ENCODE results near the gene SLC44A5.
A peak's percentile ranks its signal among the peaks of the same experiment; 100 is the strongest.
"Not testable (repeated sequence)": the region's sequence is repeated elsewhere in the genome, so short reads cannot be mapped to it uniquely, and the experiment has no call there.

Gene SLC44A5

DNA sequence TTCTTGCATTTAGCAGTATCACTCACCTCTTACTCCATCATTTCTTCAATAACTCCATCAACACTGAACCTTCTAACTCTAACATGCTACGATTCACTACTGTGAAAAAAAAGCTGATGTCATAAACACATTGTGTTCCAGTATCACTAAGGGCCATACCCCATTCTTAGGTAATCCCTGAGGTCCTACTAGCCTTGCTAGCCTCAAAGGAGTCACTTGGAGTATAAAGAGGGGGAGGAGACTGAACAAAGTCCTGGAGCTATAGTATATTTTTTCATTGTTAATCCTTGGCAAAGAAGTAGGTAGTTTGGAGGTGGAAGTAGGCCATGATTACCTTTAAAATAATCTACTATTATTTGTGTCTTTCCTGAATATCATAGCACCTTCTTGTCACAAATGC lies at the start of gene SLC44A5:
Gene SLC44A5, minus strand, starts transcription at position 101 of the 400 bp plus-strand sequence. CDS start 69,667 bp downstream, outside the sequence.
- DNase-seq (ENCODE audit: low read depth in 2 of 3, low spot score in 2 of 3) = no peak

DNA sequence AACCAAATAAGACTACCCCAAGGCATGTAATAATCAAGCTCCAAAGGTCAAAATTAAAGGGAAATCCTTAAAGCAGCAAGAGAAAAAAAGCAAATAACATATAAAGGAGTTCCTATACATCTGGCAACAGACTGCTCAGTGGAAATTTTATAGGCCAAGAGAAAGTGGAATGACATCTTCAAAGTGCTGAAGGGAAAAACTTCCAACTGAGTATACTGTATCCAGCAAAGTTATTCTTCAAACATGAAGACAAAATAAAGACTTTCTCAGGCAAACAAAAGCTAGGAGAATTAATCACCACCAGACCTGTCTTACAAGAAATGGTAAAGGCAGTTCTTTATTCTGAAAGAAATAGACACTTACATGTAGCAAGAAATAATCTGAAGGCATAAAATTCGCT lies 45.0 kb upstream of the SLC44A5 start:
- no peak for DNase-seq (ENCODE audit: low read depth in 2 of 3, low spot score in 2 of 3)

DNA sequence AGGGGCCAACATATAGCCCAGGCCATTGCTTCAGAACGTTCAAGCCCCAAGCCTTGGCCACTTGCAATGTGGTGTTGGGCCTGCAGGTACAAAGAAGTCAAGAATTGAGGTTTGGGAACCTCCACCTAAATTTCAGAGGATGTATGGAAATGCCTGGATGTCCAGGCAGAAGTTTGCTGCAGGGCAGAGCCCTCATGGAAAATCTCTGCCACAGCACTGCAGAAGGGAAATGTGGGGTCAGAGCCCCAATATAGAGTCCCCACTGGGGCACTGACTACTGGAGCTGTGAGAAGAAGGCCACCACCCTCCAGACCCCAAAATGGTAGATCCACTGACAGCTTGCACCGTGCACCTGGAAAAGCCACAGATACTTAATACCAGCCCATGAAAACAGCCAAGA lies 36.3 kb upstream of the SLC44A5 start:
- not testable (repeated sequence) for DNase-seq (ENCODE audit: low read depth in 2 of 3, low spot score in 2 of 3)

DNA sequence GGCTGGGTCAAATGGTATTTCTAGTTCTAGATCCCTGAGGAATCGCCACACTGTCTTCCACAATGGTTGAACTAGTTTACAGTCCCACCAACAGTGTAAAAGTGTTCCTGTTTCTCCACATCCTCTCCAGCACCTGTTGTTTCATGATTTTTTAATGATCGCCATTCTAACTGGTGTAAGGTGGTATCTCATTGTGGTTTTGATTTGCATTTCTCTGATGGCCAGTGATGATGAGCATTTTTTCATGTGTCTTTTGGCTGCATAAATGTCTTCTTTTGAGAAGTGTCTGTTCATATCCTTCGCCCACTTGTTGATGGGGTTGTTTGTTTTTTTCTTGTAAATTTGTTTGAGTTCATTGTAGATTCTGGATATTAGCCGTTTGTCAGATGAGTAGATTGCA lies 34.2 kb upstream of the SLC44A5 start:
- not testable (repeated sequence) for DNase-seq (ENCODE audit: low read depth in 2 of 3, low spot score in 2 of 3)

DNA sequence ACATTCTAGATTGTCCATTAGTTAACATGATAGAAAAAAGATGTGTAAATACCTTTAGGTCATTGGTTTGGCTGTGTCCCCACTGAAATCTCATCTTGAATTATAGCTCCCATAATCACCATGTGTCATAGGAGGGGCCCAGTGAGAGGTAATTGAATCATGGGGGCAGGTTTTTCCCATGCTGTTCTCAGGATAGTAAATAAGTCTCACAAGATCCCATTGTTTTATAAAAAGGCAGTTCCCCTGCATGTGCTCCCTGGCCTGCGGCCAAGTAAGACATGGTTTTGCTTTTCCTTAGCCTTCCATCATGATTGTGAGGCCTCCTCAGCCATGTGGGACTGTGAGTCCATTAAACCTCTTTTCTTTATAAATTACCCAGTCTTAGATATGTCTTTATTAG lies 32.5 kb upstream of the SLC44A5 start:
- DNase-seq (ENCODE audit: low read depth in 2 of 3, low spot score in 2 of 3) = no peak

DNA sequence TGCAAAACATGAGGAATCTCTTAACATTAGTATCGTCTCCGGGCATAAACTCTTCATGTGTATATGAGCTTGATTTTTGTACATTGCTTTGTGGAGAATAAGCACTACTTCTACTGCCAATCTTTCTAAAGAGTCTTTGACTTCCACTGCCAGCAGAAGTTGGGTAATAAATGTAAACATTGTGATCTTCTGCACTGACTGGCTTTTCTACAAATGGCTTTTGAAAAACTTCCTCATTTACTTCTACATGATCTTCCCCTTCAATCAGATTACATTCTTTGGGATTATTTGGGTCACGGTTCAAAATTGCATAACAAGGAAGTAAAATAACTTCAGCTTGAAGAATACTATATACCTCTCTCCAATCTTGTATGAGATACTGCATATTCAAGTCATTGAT lies 30.4 kb upstream of the SLC44A5 start:
- no peak for DNase-seq (ENCODE audit: low read depth in 2 of 3, low spot score in 2 of 3)

DNA sequence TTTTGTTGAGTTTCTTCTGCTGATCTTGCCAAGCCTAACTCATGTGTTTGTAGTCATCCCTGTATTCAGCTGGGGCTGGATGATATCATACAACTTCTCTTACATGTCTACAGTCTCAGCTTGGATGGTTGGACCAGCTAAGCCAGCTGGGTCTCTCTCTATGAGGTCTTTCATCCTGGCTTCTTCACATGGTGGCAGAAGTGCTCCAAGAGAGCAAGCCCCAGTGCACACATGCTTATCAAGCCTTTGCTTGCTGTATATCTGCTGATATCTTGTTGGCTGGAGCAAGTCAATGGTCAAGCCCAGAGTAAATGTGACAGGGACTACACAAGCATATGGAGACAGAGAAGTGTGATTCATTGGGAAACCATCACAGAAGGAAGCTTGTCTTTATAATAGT lies 29.2 kb upstream of the SLC44A5 start:
- DNase-seq (ENCODE audit: low read depth in 2 of 3, low spot score in 2 of 3) = no peak

DNA sequence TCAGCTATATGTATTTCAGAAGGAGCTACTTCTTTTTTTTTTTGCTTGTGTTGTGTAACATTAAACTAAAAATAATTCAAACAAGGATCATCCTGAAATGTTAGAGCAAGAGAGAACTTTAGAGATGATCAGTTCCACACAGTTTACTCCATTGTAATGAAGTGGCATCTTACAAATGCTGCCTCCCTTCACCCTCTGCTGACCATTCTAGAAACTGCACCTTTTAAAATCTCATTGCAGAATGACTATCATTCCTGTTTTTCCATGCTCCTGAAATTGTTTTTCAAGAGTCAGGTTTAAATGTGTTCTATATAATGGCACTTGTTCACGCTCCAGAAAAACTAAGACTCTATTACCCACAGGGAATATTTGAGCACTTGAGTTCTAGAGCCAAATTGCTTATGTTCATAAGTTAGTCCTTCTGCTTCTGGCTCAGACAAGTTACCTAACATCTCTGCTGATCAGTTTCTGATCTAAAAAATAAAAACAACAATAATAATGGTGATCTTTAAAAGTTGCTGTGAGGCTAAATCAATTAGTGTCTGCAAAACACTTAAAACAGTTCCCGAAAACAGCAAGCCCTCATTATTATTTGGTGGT lies 21.5 kb upstream of the SLC44A5 start:
- DNase-seq (ENCODE audit: low read depth in 2 of 3, low spot score in 2 of 3) = no peak

DNA sequence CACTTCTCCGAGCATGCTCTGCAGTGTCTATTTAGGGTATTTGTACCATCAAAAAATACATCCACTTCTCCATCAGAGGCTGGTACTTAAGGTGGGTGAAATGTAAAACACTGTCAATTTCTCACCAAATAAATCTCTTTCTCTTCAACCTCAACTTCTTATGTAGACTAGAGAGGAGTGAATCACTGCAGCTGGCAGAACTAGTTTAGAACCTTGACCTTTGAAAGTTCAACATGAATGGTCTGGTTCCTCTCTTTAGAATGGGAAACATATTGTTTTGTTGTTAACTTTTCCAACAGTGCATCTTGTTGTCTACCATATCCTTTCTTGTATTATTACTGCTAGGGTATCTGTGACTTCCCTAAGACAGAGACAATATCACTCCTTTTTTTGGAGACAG lies 20.1 kb upstream of the SLC44A5 start:
- no peak for DNase-seq (ENCODE audit: low read depth in 2 of 3, low spot score in 2 of 3)

DNA sequence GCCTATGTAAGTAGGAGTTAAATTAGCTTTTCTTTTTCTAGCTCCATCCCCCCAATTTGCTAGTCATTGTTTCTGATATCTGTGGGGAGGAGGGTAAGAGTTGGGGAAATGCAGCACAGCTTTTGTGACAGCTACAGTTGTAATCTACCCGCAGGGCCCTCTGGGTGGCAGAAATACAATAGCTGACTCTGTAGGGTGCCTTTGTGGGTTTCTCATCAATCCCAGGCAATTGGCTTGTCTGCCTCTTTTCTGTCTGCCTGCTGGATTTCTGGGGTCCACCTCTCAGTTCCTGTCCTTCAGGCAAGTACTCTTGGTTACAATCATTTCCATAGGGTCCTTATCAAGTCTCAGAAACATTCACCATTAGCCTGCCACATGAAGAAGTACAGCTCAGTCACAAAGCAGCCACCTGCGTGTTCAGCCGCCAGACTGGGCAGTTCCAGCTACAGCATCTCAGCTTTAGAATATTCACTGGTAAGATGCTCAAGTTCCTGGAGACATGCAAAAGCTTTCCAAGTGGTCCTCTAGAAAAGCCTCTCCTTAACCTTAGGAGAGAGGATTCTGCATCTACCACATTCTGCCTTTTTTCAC lies 19.2 kb upstream of the SLC44A5 start:
- DNase-seq (ENCODE audit: low read depth in 2 of 3, low spot score in 2 of 3) = no peak

DNA sequence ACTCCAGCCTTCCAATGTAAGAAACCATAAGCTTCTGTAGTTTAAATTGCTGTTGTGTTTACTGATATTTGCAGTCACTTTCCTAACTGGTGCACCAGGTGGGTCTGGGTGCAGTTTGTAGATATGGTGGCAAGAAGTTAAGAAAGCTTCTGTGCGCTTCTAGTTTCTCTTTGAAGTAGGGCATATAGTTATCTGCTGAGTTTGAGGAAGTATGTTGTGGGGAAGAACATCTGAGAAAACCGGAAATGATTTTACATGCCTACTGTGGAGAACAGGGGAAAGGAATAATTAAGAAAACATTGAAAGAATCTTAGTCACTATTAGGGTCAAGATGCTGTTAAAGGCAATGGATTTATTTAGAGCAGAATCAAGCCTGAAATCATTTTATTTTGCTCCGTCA lies 14.9 kb upstream of the SLC44A5 start:
- DNase-seq (ENCODE audit: low read depth in 2 of 3, low spot score in 2 of 3) = no peak

DNA sequence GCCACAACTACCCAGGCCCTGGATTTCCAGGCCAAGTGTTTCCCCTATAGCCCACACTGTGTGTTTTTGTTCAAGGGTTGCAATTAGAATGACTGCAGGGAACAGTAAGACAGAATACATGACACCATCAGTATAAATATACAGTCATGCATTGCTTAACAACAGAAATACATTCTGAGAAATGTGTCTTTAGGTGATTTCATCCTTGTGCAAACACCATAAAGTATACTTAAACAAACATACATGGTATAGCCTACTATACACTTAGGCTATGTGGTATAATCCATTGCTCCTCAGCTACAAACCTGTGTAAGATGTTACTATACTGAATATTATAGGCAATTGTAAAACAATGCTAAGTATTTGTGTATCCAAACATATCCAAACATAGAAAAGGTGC lies 7.5 kb upstream of the SLC44A5 start:
- DNase-seq (ENCODE audit: low read depth in 2 of 3, low spot score in 2 of 3) = no peak

DNA sequence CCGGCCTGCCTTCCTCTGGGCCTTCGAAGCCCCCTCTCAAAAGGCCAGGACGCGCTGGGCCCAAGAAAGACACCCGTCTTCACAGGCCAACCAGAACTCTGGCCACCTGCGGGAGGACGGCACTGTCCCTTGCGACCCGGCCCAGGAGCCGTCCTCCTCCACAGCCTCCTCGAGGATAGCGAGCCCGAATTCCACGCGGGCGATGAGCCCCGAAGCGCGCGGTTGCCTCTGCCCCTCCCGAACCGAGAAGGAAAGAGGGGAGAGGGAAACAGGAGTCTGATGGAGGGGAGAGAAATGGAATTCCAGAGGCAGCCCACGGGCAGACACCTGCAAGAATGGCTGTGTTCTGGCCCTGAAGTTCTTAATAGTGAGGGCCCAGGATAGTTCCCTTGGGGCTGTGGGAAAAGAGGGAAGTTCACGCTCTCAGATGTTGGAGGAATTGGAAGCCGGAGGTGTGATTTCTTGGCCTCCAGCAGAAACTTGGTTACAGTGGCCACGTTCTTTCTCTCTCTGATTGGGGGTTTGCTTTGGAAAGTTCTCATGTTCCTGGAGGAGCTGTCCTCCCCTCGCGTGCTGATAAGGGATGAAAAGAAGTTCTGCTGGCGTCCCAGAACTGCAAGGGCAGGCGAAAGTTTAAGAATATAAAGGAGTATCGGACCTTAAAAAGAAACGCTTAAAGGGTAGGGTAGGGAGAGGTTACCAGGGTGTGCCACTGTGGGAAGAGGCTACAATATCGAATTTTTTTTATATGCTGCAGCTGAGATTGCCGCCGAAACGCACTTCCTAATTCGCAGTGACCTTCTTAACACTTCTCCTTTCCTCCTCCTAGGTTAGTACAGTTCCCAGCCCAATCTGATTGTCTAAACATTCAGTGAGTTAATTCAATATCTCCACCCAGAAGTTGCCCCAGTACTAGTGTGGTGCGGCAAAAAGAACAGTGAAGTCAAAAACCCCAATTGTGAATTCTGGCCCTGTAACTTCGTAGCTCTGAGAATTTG lies 5.8 kb upstream of the SLC44A5 start:
- no peak for DNase-seq (ENCODE audit: low read depth in 2 of 3, low spot score in 2 of 3)

DNA sequence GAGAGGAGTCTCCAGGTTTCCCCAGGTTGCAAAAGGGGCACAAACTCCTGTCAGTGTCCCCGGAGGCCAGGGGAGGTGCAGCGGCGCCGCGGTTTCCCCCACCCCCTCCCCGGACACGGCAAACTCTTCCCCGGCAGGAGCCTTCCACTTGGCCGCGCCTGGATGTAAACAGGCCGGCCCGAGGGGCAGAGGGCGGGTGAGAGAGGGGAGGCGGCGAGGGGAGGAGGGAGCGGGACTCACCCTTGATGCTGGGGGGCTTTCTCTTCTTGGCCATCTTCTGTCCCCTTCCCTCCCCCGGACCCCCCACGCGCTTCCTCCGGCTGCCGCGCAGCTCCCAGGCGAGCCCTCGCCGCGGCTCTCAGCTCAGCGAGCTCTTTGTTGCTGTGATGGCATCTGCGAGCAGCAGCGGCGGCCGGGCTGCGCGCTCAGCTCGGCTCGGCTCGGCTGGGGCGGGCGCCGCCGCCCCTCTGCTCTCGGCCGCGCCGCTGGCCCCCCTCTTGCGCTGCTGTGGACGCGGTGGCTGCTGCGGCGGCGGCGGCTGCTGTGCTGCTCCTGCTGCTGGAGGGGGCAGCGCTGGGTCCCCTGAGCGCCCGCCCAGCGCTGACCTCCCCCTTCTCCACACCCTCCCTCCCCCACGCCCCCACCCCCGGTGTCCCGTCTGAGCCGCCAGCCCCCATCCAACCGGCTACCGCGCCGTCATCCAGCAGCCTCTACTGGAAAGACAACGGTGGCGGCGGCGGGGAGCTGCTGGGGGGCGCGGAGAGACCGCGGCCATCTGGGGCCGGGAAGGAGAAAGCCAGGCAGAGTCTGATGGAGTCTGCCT lies 4.9 kb upstream of the SLC44A5 start:
- peak in 2 of 3 experiments; percentile 1 to 10 for DNase-seq (ENCODE audit: low read depth in 2 of 3, low spot score in 2 of 3)

DNA sequence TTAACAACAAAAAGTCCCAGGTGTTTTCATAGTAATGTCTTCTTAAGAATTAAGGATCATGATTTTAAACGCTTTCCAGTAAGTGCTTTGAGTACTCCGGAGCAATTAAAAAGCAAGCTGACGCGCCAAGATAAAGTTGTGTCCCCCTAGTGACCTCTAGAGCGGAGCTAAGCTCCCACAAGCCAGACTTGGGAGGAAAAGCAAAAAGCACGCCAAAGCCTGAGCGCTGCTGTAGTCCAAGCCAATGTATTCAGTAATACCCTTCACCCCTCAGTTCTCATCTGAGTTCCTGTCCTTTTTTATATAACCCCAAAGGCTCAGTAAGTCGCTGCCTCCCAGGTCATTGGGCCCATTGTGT lies 3.5 kb upstream of the SLC44A5 start:
- no peak for DNase-seq (ENCODE audit: low read depth in 2 of 3, low spot score in 2 of 3)

DNA sequence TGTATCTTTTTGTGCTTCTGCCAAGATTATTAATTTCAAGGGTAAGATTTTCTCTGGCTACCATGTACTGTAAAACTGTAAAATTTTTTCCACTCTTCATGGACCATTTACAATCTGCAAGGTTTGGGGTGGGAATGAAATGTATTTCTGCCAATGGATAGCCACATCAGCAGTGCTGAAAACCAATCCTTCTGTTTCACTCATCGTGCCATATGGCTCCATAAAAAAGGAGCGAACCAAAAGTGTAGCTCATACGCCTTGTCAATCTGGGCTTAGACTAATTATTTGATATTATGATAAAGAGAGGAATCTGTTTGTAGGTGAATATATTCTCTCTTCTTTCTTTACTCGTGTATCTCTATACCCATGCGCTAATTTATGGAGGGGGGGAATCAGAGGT lies 3.0 kb upstream of the SLC44A5 start:
- DNase-seq (ENCODE audit: low read depth in 2 of 3, low spot score in 2 of 3) = no peak

DNA sequence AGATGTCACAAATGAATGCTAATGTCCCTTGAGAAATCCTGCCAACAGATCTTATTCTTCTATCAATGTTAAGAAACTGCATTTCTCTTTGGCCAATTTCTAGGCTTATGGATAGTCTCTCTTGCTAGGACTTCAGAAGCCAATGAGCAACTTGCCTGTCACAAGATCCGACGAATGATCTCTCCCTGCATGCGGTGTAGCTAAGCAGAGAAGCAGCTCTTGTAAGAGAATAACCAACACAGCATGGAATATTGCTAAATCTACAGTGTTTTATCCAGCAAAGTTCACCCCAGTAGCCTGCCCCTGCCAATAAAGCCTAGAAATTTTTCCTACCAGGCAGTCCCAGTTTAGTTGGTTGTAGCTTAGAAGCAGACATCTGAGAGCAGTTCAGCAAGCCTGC lies 2.1 kb upstream of the SLC44A5 start:
- DNase-seq (ENCODE audit: low read depth in 2 of 3, low spot score in 2 of 3) = no peak

DNA sequence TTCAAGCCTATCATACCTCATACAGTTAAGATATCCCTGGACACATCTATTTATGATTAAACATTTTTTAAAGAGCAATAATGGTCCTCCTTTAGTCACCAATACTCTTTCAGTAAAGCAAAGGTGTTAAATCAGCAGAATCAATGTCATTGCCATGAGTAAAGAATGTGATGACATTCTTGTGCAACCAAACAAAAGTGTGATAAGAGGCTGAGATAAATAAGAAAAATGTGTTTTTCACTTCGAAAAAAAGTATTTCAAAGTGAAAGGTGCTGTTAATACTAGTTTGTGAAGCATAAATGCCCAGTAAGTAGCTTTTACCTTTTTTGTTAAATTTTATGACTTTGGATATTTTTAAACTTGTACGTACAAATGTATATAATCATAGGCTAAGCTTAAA lies 8.4 kb downstream of the SLC44A5 start:
- no peak for DNase-seq (ENCODE audit: low read depth in 2 of 3, low spot score in 2 of 3)

DNA sequence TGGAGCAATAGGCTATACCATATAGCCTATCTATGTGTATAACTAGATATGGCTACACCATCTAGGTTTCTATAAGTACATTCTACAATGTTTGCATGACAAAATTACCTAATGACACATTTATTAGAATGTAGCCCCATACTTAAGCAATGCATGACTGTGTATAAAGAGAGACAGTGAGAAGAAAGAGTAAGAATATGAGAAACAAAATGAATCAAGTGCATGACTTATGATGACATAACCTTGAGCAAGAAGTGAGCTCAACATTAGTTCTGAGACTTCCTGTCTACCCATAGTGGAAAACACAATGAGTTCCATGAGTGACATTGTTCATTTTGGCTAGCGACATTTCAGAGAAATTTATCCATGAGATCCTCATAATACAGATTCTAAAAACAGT lies 10.1 kb downstream of the SLC44A5 start:
- no peak for DNase-seq (ENCODE audit: low read depth in 2 of 3, low spot score in 2 of 3)

DNA sequence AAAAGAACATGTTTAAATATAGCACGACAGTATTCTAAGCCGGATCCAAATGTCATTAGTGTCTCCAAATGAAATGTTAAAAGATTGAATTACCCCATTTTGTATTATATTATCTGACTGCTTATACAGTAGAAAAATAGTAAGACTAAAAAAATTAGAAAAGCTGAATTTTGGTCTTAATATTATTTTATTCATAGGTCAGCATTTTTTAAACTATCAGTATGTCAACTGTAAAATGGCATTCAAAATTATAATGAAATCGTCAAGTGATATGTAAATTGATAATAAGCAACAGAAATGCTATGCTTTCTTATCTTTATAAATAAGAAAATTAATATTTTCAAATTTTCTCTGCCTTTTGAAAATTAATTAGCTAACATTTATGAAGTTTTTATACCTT lies 16.6 kb downstream of the SLC44A5 start:
- DNase-seq (ENCODE audit: low read depth in 2 of 3, low spot score in 2 of 3) = no peak

DNA sequence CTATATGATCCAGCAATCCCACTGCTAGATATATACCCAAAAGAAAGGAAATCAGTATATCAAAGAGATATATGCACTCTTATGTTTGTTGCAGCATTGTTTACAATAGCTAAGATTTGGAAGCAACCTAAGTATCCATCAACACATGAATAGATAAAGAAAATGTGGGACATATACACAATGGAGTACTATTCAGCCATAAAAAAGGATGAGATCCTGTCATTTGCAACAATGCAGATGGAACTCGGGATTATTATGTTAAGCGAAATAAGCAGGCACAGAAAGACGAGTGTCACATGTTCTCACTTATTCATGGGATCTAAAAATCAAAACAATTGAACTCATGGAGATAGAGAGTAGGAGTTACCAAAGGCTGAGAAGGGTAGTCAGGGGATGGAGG lies 17.5 kb downstream of the SLC44A5 start:
- not testable (repeated sequence) for DNase-seq (ENCODE audit: low read depth in 2 of 3, low spot score in 2 of 3)
